Neural crest cell (in vitro differentiated cells): ENCODE data around the gene TICAM2. TPM values are rescaled to one million over a fixed set of nuclear protein-coding genes. Genes with fewer than 3 reads are reported as not detected.

Experiments used
- DNase-seq: peaks from one replicate; pipeline ENCODE4 v3.0.0; 2021; ENCODE audit warnings: low read depth, mixed read lengths, low spot score
- H3K27ac Mint-ChIP-seq: one replicate; pipeline ENCODE4 v1.8.0; 2021; ENCODE audit warnings: mild to moderate bottlenecking, mixed read lengths; ENCODE audit not compliant: unreplicated experiment
- H3K27me3 Mint-ChIP-seq: 2 replicates; pipeline ENCODE4 v1.8.0; 2021; ENCODE audit warnings: low read depth, mild to moderate bottlenecking, mixed read lengths
- H3K36me3 Mint-ChIP-seq: 2 replicates; pipeline ENCODE4 v1.8.0; 2021; ENCODE audit warnings: low read depth, mild to moderate bottlenecking, mixed read lengths
- H3K4me1 Mint-ChIP-seq: 2 replicates; pipeline ENCODE4 v1.8.0; 2021; ENCODE audit warnings: mixed read lengths
- H3K4me3 Mint-ChIP-seq: one replicate; pipeline ENCODE4 v1.8.0; 2021; ENCODE audit warnings: mild to moderate bottlenecking, mixed read lengths
- H3K9me3 Mint-ChIP-seq: 2 replicates; pipeline ENCODE4 v1.8.0; 2021; ENCODE audit warnings: mixed read lengths
- CTCF ChIP-seq: fragments of 200-600 bp; sonication (generic); conservative IDR thresholded peaks from 2 replicates; pipeline ENCODE4 v1.5.0; 2021; ENCODE audit warnings: antibody characterized with exemption, mild to moderate bottlenecking
- total RNA-seq: library from RNA; stranded (reverse); gene quantifications from 2 replicates; pipeline ENCODE4 v1.2.1, GENCODE V29; 2021

Gene TICAM2
- total RNA-seq, 1 donor from 2014 or later: 1.9 TPM

- no peak for DNase-seq
- H3K36me3 Mint-ChIP-seq: peaks cover 50% of the 10 kb centered on the region
- no peak overlapping the region for H3K27ac Mint-ChIP-seq
- H3K27me3 Mint-ChIP-seq: no peaks in the 10 kb centered on the region
- peaks cover 8% of the 10 kb centered on the region for H3K9me3 Mint-ChIP-seq
- peaks cover 54% of the 10 kb centered on the region for H3K4me1 Mint-ChIP-seq
- H3K4me3 Mint-ChIP-seq: peak overlapping the region; percentile 5
- no peak for TF ChIP-seq CTCF
Observed at GRCh38 chr5:115535479-115536035, 66.7 kb downstream of the TICAM2 start.

GRCh38 chr5:115532517-115532916 is 69.8 kb downstream of the TICAM2 start:
- peaks cover 38% of the 10 kb centered on the region for H3K4me1 Mint-ChIP-seq
- H3K27ac Mint-ChIP-seq: no peak overlapping the region
- no peak for DNase-seq
- peaks cover 5% of the 10 kb centered on the region for H3K9me3 Mint-ChIP-seq
- H3K4me3 Mint-ChIP-seq: no peak overlapping the region
- H3K36me3 Mint-ChIP-seq: peaks cover 27% of the 10 kb centered on the region
- H3K27me3 Mint-ChIP-seq: no peaks in the 10 kb centered on the region
- TF ChIP-seq CTCF: no peak

- Mint-ChIP-seq H3K4me3 (no peak overlapping the region), H3K27ac (no peak overlapping the region), H3K36me3 (peaks cover 21% of the 10 kb centered on the region), H3K4me1 (peaks cover 33% of the 10 kb centered on the region), H3K9me3 (peaks cover 5% of the 10 kb centered on the region), H3K27me3 (no peaks in the 10 kb centered on the region)
- no peak for TF ChIP-seq CTCF
- no peak for DNase-seq
Observed at GRCh38 chr5:115531787-115532367, 70.4 kb downstream of the TICAM2 start.

GRCh38 chr5:115531380-115531779 is 70.9 kb downstream of the TICAM2 start:
- TF ChIP-seq CTCF: no peak
- Mint-ChIP-seq H3K4me3 (no peak overlapping the region), H3K27me3 (no peaks in the 10 kb centered on the region), H3K36me3 (peaks cover 18% of the 10 kb centered on the region), H3K4me1 (peaks cover 28% of the 10 kb centered on the region), H3K9me3 (peaks cover 3% of the 10 kb centered on the region), H3K27ac (no peak overlapping the region)
- DNase-seq: no peak

GRCh38 chr5:115530426-115530825 is 71.9 kb downstream of the TICAM2 start:
- H3K9me3 Mint-ChIP-seq: no peaks in the 10 kb centered on the region
- no peak overlapping the region for H3K27ac Mint-ChIP-seq
- no peaks in the 10 kb centered on the region for H3K27me3 Mint-ChIP-seq
- peaks cover 11% of the 10 kb centered on the region for H3K36me3 Mint-ChIP-seq
- TF ChIP-seq CTCF: no peak
- DNase-seq: no peak
- peaks cover 26% of the 10 kb centered on the region for H3K4me1 Mint-ChIP-seq
- no peak overlapping the region for H3K4me3 Mint-ChIP-seq

Other genes starting within 250 kb of the TICAM2 start
- gene FEM1C, start 57.7 kb downstream of the TICAM2 start, total RNA-seq: 16.3 and 17.6 TPM in 2 replicates
- 52.4 and 56.5 TPM in 2 replicates for gene TMED7, start 23.6 kb upstream of the TICAM2 start, total RNA-seq
- gene CDO1, start 214.2 kb upstream of the TICAM2 start, total RNA-seq: 27.6 and 28.9 TPM in 2 replicates
- 52.0 and 56.3 TPM in 2 replicates for gene ATG12, start 239.1 kb upstream of the TICAM2 start, total RNA-seq
- gene AP3S1, start 239.5 kb upstream of the TICAM2 start, total RNA-seq: 61.4 and 74.9 TPM in 2 replicates